ENCODE results near the gene CEACAM19.
"Not testable (repeated sequence)": the region's sequence is repeated elsewhere in the genome, so short reads cannot be mapped to it uniquely, and the experiment has no call there.

Gene CEACAM19

DNA sequence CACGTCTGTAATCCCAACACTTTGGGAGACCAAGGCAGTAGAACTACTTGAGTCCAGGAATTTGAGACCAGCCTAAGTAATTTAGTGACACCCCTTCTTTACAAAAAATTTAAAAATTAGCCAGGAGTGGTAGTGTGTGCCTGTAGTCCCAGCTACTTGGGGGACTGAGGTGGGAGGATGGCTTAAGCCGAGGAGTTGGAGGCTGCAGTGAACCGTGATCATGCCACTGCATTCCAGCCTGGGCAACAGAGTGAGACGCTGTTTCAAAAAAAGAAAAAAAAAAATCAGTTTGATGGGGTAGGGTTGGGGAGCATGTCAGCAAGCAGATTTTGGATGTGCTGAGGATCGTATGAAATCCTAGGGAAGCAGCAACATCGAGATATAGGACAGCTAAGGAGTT is 4.2 kb downstream of the CEACAM19 start:
- DNase-seq (ENCODE audit: low spot score), result no peak

DNA sequence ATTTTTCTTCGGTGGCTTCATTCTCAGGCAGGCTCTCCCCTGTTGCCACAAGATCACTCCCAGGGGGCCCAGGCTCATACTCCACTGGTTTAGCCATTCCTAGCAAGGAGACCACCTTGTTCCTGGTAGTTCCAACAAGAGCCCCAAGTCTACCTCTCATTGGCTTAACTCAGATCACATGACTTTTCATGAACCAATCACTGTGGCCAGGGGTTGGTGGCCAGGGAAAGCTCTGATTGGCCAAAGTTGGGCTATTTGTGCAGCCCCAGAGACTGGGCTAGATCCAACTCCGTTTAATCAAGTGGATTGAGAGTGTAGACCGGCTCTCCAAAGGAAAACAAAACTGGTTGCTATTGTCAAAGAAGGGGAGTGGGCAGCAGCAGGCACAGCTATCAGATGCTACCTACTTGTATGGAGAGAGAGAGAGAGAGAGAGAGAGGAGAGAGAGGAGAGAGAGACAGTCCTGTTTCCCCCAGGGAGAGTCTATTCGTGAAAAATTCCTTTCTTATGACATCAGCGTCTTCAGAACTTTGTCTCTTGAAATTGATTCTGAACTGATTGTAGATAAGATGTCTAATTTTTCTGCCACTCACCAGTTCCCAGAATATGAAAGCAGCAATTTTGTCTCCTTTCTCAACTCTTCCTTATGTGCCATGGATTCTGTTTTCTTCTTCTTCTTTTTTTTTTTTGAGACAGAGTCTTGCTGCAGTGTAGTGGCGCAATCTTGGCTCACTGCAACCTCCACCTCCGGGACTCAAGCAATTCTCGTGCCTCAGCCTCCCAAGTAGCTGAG is 5.9 kb downstream of the CEACAM19 start:
- no peak for DNase-seq (ENCODE audit: low spot score)

DNA sequence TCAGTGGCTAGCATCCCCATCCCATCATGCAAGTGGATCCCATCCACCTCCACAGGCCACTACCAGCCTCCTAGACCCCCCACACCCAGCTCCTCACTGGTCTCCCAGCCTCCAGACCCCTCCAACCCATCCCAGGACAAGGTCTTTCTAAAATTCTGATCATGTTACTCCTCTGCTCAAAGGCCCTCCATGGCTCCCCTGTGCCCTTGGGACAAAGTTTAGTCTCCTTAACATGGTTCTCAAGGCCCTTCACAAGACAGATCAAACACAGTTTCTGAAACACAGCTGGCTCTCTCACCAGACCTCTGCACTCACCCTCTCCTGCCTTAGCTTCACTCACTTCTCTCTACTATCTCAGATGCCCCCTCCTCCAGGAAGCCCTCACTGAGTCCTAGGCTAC is 9.3 kb downstream of the CEACAM19 start:
- DNase-seq (ENCODE audit: low spot score), result no peak

DNA sequence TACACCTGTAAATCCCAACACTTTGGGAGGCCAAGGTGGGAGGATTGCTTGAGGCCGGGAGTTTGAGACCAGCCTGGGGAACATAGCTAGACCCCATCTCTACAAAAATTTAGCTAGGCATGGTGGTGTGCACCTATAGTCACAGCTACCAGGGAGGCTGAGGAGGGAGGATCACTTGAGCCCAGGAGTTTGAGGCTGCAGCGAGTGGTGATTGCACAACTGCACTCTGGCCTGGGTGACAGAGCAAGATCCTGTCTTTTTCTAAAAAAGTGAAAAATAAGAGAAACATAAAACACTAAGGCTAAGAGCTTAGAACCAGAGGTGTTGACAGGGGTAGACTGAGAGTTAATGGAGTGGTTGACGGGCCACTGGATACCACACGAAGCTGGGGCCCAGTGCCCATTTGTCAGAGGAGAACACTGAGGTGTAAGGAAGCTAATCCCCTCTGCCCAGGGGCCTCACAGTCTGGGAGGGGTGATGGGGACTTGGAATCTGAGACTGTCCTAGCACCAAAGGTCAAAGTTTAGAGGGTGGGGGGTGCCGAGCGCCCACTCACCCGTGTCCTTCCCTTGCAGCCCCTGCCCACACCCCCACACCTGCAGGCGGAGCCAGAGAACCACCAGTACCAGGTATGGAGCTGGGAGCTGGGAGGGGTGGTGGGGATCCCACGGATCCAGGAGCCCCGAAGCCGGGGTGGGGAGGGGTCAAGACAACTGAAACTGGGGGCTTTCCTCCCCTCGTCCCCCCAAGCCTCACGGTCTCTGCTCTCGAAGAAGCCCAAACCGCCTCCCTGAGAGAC is 10.9 kb downstream of the CEACAM19 start:
- no peak for DNase-seq (ENCODE audit: low spot score)

DNA sequence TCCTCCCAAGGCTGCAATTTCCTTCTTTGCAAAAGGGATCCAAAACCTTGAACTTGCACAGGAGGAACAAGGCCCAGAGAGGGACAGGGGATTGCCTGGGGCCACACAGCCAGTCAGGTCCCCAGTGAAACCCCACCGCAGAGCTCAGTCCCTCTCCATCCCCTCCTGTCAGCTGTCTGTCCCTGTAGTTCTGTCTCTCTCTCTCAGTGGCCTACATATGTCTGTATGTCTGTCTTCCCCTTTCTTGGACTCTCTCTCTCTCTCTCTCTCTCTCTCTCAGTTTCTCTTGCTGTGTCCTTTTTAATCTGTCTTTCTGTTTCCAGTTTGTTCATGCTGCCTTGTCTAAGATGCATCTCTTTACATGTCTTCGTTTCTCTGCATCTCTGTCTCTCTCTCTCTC is 11.5 kb downstream of the CEACAM19 start:
- DNase-seq (ENCODE audit: low spot score), result no peak

DNA sequence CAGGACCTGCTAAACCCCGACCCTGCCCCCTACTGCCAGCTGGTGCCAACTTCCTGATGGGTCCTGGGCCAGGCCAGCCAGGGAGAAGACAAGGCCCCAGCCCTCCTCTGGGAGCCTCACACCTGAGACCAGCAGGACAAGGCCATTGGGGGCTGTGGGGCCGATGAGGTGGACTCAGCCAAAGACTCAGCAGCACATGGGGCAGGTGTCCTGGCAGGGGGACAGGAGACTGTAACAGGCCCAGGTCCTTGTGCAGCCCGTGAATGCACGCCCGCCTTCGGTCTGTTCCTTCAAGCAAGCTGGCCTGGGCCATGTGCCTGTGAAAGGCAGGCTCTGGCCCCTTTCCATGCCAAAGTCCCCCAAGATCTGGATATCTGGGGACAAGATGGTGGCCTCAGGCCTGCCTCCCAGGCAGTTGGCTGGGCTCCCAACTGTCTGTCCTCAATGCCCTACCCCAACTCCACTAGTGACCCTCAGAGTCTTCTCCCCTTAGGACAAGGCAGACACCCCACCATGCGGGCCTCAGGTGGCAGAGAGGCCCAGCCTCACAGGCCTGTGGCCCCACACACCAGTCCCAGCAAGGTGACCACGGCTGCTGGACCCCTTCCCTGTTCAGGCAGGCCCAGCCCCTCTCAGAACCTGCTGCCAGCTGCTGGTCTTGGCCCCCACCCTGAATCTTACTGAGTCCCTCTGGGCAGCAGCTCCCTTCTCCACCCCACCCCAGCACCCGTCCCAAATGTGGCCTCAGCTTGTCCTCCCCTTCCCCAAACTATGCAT is 12.3 kb downstream of the CEACAM19 start:
- DNase-seq (ENCODE audit: low spot score), result no peak

DNA sequence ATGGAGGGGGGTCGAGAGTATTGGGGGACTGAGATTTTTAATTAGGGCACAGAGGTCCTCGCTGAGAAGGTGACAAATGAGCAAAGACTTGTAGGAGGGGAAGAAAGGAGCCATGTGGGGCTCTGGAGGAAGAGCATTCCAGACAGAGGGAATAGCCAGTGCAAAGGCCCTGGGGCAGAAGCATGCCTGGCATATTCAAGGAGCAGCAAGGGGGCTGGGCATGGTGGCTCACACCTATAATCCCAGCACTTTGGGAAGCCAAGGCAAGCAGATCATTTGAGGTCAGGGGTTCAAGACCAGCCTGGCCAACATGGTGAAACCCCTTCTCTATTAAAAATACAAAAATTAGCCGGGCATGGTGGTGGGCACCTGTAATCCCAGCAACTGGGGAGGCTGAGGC is 13.1 kb downstream of the CEACAM19 start:
- DNase-seq (ENCODE audit: low spot score), result not testable (repeated sequence)

DNA sequence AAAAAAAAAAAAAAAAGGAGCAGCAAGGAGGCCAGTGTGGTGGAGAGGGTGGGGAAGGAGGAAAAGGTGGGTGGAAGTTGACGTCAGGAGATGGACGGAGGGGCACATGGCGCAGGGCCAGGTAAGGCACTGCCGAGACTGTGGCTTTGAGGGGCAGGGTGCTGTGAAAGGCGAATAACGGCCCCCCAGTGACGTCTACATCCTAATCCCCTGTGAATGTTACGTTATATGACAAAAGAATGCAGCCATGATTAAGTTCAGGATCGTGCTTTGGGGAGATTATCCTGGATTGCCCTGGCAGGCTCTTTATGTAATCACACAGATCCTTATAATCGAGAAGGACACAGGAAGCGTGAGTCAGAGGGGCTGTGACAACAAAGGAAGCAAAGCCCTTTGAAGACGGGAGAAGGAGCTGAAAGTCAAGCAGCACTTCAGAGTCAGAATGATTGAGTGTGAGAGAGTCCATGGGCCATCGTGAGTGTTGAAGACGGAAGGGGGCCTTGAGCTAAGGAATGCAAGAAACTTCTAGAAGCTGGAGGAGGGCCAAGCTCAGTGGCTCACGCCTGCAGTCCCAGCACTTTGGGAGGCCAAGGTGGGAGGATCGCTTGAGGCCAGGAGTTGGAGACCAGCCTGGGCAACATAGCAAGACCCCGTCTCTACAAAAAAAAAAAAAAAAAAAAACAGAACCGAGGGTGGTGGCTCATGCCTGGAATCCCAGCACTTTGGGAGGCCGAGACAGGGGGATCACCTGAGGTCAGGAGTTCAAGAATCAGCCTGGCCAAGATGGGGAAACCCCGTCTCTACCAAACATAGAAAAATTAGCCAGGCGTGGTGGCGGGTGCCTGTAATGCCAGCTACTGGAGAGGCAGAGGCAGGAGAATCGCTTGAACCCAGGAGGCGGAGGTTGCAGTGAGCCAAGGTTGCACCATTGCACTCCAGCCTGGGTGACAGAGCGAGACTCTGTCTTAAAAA is 13.9 kb downstream of the CEACAM19 start:
- no peak for DNase-seq (ENCODE audit: low spot score)

DNA sequence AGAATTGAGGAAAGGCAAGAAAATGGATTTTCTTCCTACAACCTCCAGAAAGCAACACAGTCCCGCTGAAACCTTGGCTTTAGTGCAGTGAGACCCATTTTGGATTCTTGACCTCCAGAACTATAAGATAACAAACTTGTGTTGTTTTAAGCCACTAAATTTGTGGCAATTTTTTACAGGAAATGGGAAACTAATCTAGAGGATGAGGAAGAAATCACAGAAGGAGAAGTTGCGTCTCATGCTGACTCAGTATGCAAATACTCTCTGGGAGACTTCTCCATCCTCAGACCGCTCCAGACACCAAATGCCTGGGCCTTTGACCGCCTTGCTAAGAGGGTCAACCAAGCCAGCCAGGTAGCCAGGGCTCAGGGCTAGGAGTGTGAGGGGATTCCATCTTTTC is 14.6 kb downstream of the CEACAM19 start:
- no peak for DNase-seq (ENCODE audit: low spot score)

DNA sequence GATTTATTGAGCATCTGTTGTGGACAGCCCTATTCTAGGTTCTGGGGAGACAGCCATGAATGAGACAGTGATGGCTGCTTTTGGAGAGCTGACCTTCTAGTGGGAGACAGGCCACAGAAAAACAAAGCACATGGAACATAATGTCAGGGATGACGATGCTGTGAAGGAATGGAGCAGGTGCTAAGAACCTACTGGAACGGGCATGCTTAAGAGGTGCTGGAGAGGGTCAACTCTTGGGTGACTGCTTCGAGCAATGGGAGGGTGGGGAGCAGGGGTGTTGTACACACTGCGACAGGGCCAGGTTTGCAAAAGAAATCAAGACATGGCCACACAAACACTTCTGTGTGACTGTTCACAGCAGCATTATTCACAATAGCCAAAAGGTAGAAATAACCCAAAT is 15.6 kb downstream of the CEACAM19 start:
- DNase-seq (ENCODE audit: low spot score), result no peak

DNA sequence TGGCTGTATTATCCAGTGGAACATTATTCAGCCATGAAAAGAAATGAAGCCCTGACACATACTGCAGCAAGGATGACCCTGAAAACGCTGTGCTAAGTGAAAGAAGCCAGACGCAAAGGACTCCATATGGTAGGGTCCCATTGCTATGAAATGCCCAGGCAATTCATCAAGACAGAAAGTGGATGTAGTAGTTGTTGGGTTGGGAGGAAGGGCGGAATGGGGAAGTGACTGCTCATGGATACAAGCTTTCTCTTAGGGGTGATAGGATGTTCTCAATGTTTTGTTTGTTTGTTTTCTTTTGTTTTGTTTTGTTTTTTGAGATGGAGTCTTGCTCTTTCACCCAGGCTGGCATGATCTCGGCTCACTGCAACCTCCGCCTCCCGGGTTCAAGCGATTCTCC is 16.6 kb downstream of the CEACAM19 start:
- no peak for DNase-seq (ENCODE audit: low spot score)

DNA sequence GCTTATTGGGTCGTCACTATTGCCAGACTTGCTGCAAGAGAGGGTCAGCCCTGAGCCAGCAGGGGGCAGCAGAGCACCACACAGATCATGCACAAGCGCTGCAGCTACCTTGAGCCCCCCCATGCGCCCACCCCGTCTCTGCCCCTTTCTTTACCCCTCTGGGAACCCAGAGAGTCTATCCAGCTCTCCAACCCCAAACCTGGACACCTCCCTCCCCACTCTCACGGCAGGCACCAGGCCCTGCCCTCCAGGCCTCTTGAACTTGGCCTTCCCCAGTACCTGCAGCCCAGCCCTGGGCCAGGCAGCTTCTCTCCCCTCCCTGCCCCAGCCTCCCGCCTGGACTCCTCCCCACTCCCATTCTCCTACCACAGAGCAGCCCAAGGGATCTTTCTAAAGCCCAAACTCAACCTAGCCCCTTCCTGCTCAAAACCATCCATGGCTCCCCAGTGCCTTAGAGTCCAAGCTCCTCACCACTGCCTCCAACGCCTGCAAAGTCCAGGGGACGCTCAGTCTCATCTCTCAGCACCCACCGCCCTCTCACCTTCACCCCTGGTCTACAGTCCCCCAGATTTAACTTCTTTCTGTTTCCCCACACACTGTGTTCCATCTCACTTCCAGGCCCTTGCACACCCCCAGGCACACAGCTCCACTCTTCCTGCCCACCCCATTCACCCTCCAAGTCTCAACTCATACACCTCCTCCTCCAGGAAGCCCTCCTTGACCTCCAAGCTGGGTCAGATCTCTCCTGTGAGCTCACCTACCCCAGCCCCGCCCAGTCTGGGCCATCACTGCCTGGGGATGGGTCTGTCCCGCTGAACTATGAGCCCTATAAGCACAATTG is 18.2 kb downstream of the CEACAM19 start:
- peak; percentile 61 for DNase-seq (ENCODE audit: low spot score)

DNA sequence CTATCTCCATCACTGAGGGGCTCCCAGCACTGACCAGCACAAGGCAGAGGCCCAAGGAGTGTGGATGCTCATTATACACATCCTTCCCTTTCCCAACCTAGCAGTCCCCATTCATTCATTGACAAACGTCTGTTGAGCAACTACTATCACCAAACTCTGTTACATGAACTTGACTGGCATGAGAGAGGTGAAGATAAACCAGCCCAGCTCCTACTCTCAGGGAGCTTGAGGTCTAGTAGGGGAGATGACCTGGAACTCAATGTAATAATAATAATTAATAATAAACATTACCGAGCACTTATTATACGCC is 18.8 kb downstream of the CEACAM19 start:
- DNase-seq (ENCODE audit: low spot score), result no peak

DNA sequence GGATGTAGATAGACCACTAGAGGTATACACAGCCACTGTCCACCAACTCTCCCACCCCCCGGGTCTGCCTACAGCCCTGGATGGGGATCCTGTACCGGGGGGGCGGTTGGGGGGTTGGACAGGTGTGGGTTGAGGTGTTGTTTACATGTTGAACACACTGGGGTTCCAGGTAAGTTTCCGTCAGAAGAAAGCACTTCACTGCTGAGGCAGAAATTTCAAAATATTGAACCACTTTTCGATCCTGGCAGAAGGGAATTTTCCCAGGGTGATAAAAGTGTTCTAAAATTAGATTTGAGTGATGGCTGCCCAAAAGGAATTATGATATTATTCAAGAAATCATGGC is 21.1 kb downstream of the CEACAM19 start:
- DNase-seq (ENCODE audit: low spot score), result no peak

DNA sequence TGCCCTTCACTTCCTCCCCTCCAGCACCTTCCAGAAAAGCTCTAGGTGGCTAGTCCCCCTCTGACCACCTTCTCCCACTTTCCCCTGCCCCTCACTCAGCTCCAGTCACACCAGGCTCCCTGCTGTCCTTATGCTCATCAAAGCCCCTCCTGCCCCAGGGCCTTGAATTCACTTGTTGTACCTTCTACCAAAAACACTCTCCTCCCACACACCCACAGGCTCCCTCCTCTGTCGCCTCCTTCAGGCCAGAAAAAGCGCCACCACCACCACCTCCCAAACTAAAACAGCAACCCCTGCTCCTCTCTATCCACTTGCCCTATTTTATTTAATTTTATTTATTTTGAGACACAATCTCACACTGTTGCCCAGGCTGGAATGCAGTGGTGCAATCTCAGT is 22.9 kb downstream of the CEACAM19 start:
- no peak for DNase-seq (ENCODE audit: low spot score)

DNA sequence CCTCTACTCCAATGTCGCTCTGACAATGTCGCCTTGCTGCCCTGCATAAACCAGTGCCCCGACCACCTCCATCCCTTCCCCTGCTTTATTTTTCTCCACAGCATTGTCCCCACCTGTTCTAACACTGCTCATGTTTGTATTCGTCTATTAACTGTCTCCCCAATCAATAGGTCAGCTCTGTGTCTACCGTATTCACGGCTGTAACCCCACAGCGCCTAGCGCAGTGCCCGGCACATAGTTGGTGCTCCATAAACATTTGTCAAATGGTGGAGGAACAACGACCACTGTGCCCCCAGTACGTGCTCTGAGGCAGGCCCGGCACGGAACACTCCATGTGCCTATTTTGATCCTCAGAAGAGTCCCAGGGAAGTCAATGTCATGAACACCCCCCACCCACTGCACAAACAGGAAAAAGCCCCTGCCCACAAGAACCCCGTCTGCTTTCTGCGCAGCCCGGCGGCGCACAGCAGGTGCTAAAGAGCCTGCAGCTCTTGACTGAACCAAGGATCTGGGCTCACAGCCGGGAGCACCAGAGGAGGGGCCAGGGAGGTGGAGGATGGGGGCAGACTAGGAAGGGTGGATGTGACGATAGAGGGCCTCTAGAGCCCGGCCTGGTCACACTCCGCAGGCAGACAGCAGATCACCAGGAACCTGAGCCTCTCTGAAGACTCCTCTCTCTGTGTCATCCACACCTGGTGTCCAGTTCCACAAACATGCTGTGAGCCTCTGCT is 25.8 kb downstream of the CEACAM19 start:
- DNase-seq (ENCODE audit: low spot score), result no peak

DNA sequence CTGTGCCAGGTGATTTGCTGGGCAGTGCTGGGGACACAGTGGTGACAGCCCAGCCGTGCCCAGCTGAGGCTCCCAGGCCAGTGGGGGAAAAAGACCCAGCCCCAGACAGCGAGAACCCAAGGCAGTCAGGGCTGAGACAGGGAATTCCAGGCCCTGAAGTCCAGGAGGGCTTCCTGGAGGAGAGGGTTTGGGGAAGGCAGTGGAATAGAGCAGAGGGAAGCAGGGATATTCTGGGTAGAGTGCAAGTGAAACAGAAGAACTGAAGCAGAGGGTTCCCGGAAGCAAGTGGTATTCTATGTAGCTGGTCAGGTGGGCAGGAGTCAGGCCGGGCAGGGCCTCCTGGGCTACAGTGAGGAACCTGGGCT is 26.4 kb downstream of the CEACAM19 start:
- DNase-seq (ENCODE audit: low spot score), result no peak

DNA sequence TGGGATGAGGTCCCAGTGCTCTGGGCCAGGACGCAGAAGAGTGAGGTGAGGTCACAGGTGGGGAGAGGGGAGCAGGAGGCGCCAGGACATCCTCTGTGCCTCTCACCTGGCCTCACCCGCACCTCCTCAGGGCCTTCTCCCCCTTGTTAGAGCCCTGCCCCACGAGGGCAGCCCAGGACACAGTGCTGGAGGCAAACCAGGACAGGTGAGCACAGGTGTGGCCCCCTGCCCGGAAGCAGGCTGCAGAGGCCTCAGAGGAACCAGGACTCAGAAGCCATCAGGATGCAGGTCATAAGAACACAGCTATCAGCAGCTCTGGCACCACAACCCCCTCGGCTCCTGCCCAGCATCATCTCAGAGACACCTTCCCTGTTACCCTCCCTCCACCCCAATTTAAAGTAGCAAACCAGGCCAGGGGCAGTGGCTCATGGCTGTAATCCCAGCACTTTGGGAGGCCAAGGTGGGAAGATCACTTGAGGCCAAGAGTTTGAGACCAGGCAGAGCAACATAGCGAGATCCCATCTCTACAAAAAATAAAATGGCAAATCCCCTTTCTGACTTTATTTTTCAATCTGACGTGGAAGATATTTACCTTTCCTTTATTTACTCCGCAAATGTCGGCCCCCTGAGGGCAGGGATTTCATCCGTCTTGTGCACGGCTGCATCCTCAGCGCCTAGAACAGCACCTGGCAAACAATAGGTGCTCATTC is 27.4 kb downstream of the CEACAM19 start, which contains the start of gene CEACAM16:
Gene CEACAM16 (plus strand): TSS at position 660 of the 710 bp plus-strand sequence. CDS start 2,306 bp downstream, outside the sequence.
- no peak for DNase-seq (ENCODE audit: low spot score)

DNA sequence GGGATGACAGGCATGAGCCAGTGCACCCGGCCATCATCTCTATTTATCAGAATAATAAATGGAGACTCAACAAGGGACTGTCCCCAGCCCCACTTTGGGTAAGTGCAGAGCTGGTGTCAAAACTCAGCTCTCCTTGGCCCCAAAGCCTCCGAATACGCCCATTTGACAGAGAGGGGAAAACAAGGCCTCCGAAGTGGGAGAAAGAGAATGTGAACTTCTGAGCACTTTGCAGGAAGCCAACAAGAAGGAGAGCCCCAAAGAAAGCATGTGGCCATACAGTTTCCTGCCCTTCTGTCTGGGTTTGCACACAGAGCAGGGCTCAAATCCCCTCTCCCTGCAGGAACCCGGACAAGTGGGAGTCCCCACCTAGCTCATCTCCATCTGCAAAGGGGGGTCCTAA is 29.3 kb downstream of the CEACAM19 start:
- DNase-seq (ENCODE audit: low spot score), result no peak
